Trophoblast cell (in vitro differentiated cells and primary cell): ENCODE data around the gene ANKS6.

Source experiments
- DNase-seq, 2 donors: peaks; one replicate each; pipeline ENCODE4 v3.0.0-alpha.2; 2016
- H2AFZ ChIP-seq: 2 replicates; pipeline ENCODE4 v1.6.1; 2013; ENCODE audit warnings: low read length, moderate library complexity, mild to moderate bottlenecking; ENCODE audit not compliant: insufficient read depth, poor library complexity
- H2AK5ac ChIP-seq: 2 replicates; pipeline ENCODE4 v1.6.1; 2013; ENCODE audit warnings: mild to moderate bottlenecking, low read length
- H2BK120ac ChIP-seq: 2 replicates; pipeline ENCODE4 v1.6.1; 2013; ENCODE audit warnings: low read length, mild to moderate bottlenecking, moderate library complexity; ENCODE audit not compliant: insufficient read depth, poor library complexity
- H2BK12ac ChIP-seq: 2 replicates; pipeline ENCODE4 v1.6.1; 2013; ENCODE audit warnings: mild to moderate bottlenecking, low read length, moderate library complexity
- H2BK5ac ChIP-seq: 2 replicates; pipeline ENCODE4 v1.6.1; 2013; ENCODE audit warnings: low read length, low read depth, moderate library complexity, mild to moderate bottlenecking; ENCODE audit not compliant: poor library complexity
- H3K14ac ChIP-seq: 2 replicates; pipeline ENCODE4 v1.6.1; 2013; ENCODE audit warnings: mild to moderate bottlenecking, low read length
- H3K18ac ChIP-seq: 2 replicates; pipeline ENCODE4 v1.6.1; 2013; ENCODE audit warnings: mild to moderate bottlenecking, low read length
- H3K23ac ChIP-seq: 2 replicates; pipeline ENCODE4 v1.6.1; 2013; ENCODE audit warnings: low read length
- H3K27ac ChIP-seq: 2 replicates; pipeline ENCODE4 v1.5.1; 2013; ENCODE audit warnings: low read depth, mild to moderate bottlenecking, inconsistent platforms, low read length, moderate library complexity
- H3K27me3 ChIP-seq: 2 replicates; pipeline ENCODE4 v1.6.1; 2013; ENCODE audit warnings: inconsistent platforms, mild to moderate bottlenecking, low read length, moderate library complexity; ENCODE audit not compliant: insufficient read depth
- H3K36me3 ChIP-seq, 2 experiments: 1 replicate in 1 of 2; 2 replicates in 1 of 2; pipeline ENCODE4 v1.6.1; 2013; ENCODE audit warnings: low read length in 2 of 2, mild to moderate bottlenecking in 2 of 2, moderate library complexity in 1 of 2; ENCODE audit not compliant: insufficient read depth in 2 of 2, control insufficient read depth in 1 of 2
- H3K4ac ChIP-seq: 2 replicates; pipeline ENCODE4 v1.6.1; 2013; ENCODE audit warnings: low read depth, mild to moderate bottlenecking, low read length, moderate library complexity
- H3K4me1 ChIP-seq, 2 experiments: 1 replicate in 1 of 2; 2 replicates in 1 of 2; pipeline ENCODE4 v1.6.1; 2013; ENCODE audit warnings: low read length in 2 of 2, mild to moderate bottlenecking in 2 of 2, moderate library complexity in 1 of 2; ENCODE audit not compliant: insufficient read depth in 2 of 2, control insufficient read depth in 1 of 2
- H3K4me2 ChIP-seq: 2 replicates; pipeline ENCODE4 v1.6.1; 2013; ENCODE audit warnings: inconsistent platforms, mild to moderate bottlenecking, low read length, moderate library complexity
- H3K4me3 ChIP-seq: 2 replicates; pipeline ENCODE4 v1.5.1; 2013; ENCODE audit warnings: mild to moderate bottlenecking, low read depth, low read length, inconsistent platforms
- H3K79me1 ChIP-seq: one replicate; pipeline ENCODE4 v1.6.1; 2013; ENCODE audit warnings: low read length
- H3K79me2 ChIP-seq: 2 replicates; pipeline ENCODE4 v1.6.1; 2013; ENCODE audit warnings: low read length, mild to moderate bottlenecking; ENCODE audit not compliant: control insufficient read depth, insufficient read depth, poor library complexity
- H3K9ac ChIP-seq: 2 replicates; pipeline ENCODE4 v1.6.1; 2013; ENCODE audit warnings: mild to moderate bottlenecking, low read length
- H3K9me3 ChIP-seq: 2 replicates; pipeline ENCODE4 v1.6.1; 2013; ENCODE audit warnings: low read depth, mild to moderate bottlenecking, control low read depth, inconsistent platforms, low read length; ENCODE audit not compliant: insufficient read depth
- H4K12ac ChIP-seq: 2 replicates; pipeline ENCODE4 v1.6.1; 2013; ENCODE audit warnings: low read depth, mild to moderate bottlenecking, low read length, moderate library complexity
- H4K8ac ChIP-seq: 2 replicates; pipeline ENCODE4 v1.6.1; 2013; ENCODE audit warnings: low read depth, mild to moderate bottlenecking, low read length, moderate library complexity
- H4K91ac ChIP-seq: one replicate; pipeline ENCODE4 v1.6.1; 2013; ENCODE audit warnings: low read depth, mild to moderate bottlenecking, low read length, moderate library complexity
- WGBS: extraction: QIAGEN DNeasy Blood & Tissue Kit; methylation state at CpG from one replicate; pipeline ENCODE4 v1.1.7; 2013; ENCODE audit warnings: missing lambda C conversion rate; ENCODE audit not compliant: insufficient read length, insufficient coverage; ENCODE audit errors: extremely low coverage; 5-methylcytosine and 5-hydroxymethylcytosine counted together

The ANKS6 gene

GRCh38 chr9:98830554-98830953, 34.2 kb upstream of the ANKS6 start:
- no peak overlapping the region for H4K8ac ChIP-seq
- no peak overlapping the region for H3K23ac ChIP-seq
- H3K4me1 ChIP-seq: no peaks in the 10 kb centered on the region
- DNase-seq: no peak
- no peak overlapping the region for H3K9ac ChIP-seq
- no peak overlapping the region for H2BK12ac ChIP-seq
- no CpG with 5 or more reads among the region's 5 CpGs for WGBS
- no peaks in the 10 kb centered on the region for H3K9me3 ChIP-seq
- H4K12ac ChIP-seq: no peak overlapping the region
- H3K4me3 ChIP-seq: no peak overlapping the region
- H3K79me2 ChIP-seq: no peaks in the 10 kb centered on the region
- no peak overlapping the region for H3K18ac ChIP-seq
- H3K4me2 ChIP-seq: no peak overlapping the region
- no peak overlapping the region for H3K14ac ChIP-seq
- no peaks in the 10 kb centered on the region for H3K36me3 ChIP-seq
- no peak overlapping the region for H2BK120ac ChIP-seq
- no peak overlapping the region for H3K4ac ChIP-seq
- no peak overlapping the region for H2BK5ac ChIP-seq
- H2AK5ac ChIP-seq: no peak overlapping the region
- no peak overlapping the region for H4K91ac ChIP-seq
- H3K79me1 ChIP-seq: no peaks in the 10 kb centered on the region
- no peaks in the 10 kb centered on the region for H3K27me3 ChIP-seq
- H3K27ac ChIP-seq: no peak overlapping the region
- no peak overlapping the region for H2AFZ ChIP-seq

GRCh38 chr9:98829766-98830165, 33.4 kb upstream of the ANKS6 start:
- no CpG with 5 or more reads among the region's 5 CpGs for WGBS
- H4K91ac ChIP-seq: no peak overlapping the region

GRCh38 chr9:98826716-98827115, 30.4 kb upstream of the ANKS6 start:
- no peaks in the 10 kb centered on the region for H3K27me3 ChIP-seq
- no peak overlapping the region for H3K23ac ChIP-seq
- H4K12ac ChIP-seq: no peak overlapping the region
- peaks cover 2% of the 10 kb centered on the region for H3K9me3 ChIP-seq
- H3K79me2 ChIP-seq: no peaks in the 10 kb centered on the region
- H2BK12ac ChIP-seq: no peak overlapping the region
- H2BK120ac ChIP-seq: no peak overlapping the region
- DNase-seq: no peak
- H4K8ac ChIP-seq: no peak overlapping the region
- H2AFZ ChIP-seq: no peak overlapping the region
- no peaks in the 10 kb centered on the region for H3K36me3 ChIP-seq
- no peak overlapping the region for H2AK5ac ChIP-seq
- no peak overlapping the region for H3K18ac ChIP-seq
- no peak overlapping the region for H3K9ac ChIP-seq
- H3K4me2 ChIP-seq: no peak overlapping the region
- H2BK5ac ChIP-seq: no peak overlapping the region
- H3K4me3 ChIP-seq: no peak overlapping the region
- no peak overlapping the region for H4K91ac ChIP-seq
- H3K4me1 ChIP-seq: no peaks in the 10 kb centered on the region
- H3K79me1 ChIP-seq: no peaks in the 10 kb centered on the region
- no CpG with 5 or more reads among the region's 20 CpGs for WGBS
- no peak overlapping the region for H3K14ac ChIP-seq
- no peak overlapping the region for H3K4ac ChIP-seq
- no peak overlapping the region for H3K27ac ChIP-seq

More at GRCh38 chr9:98829766-98830165, 33.4 kb upstream of the ANKS6 start:
- Histone ChIP-seq H2BK120ac (no peak overlapping the region), H3K4me2 (no peak overlapping the region), H2AK5ac (no peak overlapping the region), H3K14ac (no peak overlapping the region), H3K27me3 (no peaks in the 10 kb centered on the region), H3K79me2 (no peaks in the 10 kb centered on the region), H2AFZ (no peak overlapping the region), H3K79me1 (no peaks in the 10 kb centered on the region), H3K4ac (no peak overlapping the region), H3K36me3 (no peaks in the 10 kb centered on the region), H3K4me3 (no peak overlapping the region), H3K23ac (no peak overlapping the region), H3K9me3 (no peaks in the 10 kb centered on the region), H2BK12ac (no peak overlapping the region), H2BK5ac (no peak overlapping the region), H3K4me1 (no peaks in the 10 kb centered on the region), H4K8ac (no peak overlapping the region), H3K9ac (no peak overlapping the region), H4K12ac (no peak overlapping the region), H3K18ac (no peak overlapping the region), H3K27ac (no peak overlapping the region)
- no peak for DNase-seq

DNA sequence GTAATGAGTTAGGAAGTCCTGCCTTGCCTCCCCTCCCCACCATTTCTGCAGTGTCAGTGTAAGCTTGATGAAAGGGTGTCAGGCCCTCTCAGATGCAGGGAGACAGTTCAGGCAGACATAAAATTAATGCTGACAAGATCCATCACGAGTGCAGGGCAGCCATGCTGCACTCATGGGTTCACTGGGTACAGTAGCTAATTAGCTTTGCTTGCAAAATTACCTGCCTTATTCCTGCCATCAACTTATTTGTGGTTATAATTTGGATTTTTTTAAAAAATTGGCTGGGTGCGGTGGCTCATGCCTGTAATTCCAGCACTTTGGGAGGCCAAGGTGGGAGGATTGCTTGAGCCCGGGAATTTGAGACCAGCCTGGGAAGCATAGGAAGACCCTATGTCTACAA, 29.1 kb upstream of the ANKS6 start:
- Histone ChIP-seq H3K9me3 (peaks cover 2% of the 10 kb centered on the region), H3K4ac (no peak overlapping the region), H2BK120ac (no peak overlapping the region), H2BK12ac (no peak overlapping the region), H2AFZ (no peak overlapping the region), H2BK5ac (no peak overlapping the region), H4K91ac (no peak overlapping the region), H3K23ac (no peak overlapping the region), H3K79me1 (no peaks in the 10 kb centered on the region), H3K36me3 (no peaks in the 10 kb centered on the region), H3K4me2 (no peak overlapping the region), H3K27me3 (no peaks in the 10 kb centered on the region), H3K4me3 (no peak overlapping the region), H4K8ac (no peak overlapping the region), H3K18ac (no peak overlapping the region), H4K12ac (no peak overlapping the region), H3K9ac (no peak overlapping the region), H3K27ac (no peak overlapping the region), H2AK5ac (no peak overlapping the region), H3K14ac (no peak overlapping the region), H3K79me2 (no peaks in the 10 kb centered on the region), H3K4me1 (no peaks in the 10 kb centered on the region)
- DNase-seq: no peak
- no CpG with 5 or more reads among the region's 3 CpGs for WGBS
